Right kidney (tissue), 1 donor: ENCODE data around the gene THSD8.

Experiments used
- DNase-seq: peaks from one replicate; pipeline ENCODE4 v3.0.0-alpha.2; 2016

The THSD8 gene

GRCh38 chr19:12779162-12779993 lies 22.5 kb upstream of the THSD8 start:
- peak; percentile 62 for DNase-seq

GRCh38 chr19:12782174-12782423 lies 19.8 kb upstream of the THSD8 start:
- no peak for DNase-seq

- DNase-seq: peak; percentile 92
Measured at GRCh38 chr19:12782424-12783290, 19.2 kb upstream of the THSD8 start.

- no peak for DNase-seq
Measured at GRCh38 chr19:12783291-12783848, 18.5 kb upstream of the THSD8 start.

GRCh38 chr19:12783849-12784393 lies 17.9 kb upstream of the THSD8 start:
- no peak for DNase-seq

- no peak for DNase-seq
Measured at GRCh38 chr19:12784394-12784870, 17.4 kb upstream of the THSD8 start.

GRCh38 chr19:12784871-12785430 lies 16.9 kb upstream of the THSD8 start:
- no peak for DNase-seq

GRCh38 chr19:12785431-12786031 lies 16.3 kb upstream of the THSD8 start:
- DNase-seq: peak; percentile 18

- DNase-seq: peak; percentile 50
Measured at GRCh38 chr19:12786141-12786870, 15.6 kb upstream of the THSD8 start.

GRCh38 chr19:12786952-12787351 lies 14.9 kb upstream of the THSD8 start:
- DNase-seq: no peak

GRCh38 chr19:12787458-12787857 lies 14.4 kb upstream of the THSD8 start:
- no peak for DNase-seq

- peak; percentile 27 for DNase-seq
Measured at GRCh38 chr19:12788042-12788681, 13.7 kb upstream of the THSD8 start.

- DNase-seq: peak; percentile 71
Measured at GRCh38 chr19:12788682-12789097, 13.2 kb upstream of the THSD8 start.

GRCh38 chr19:12789098-12789903 lies 12.6 kb upstream of the THSD8 start:
- DNase-seq: peak; percentile 72

- peak; percentile 96 for DNase-seq
Measured at GRCh38 chr19:12789904-12790619, 11.8 kb upstream of the THSD8 start.

GRCh38 chr19:12790628-12791344 lies 11.1 kb upstream of the THSD8 start:
- no peak for DNase-seq

GRCh38 chr19:12791345-12792050 lies 10.4 kb upstream of the THSD8 start, which contains the start of gene JUNB:
Gene JUNB, plus strand, starts transcription at chr19:12791486. Its CDS starts 286 bp downstream, at chr19:12791772.
- DNase-seq: peak; percentile 92
